Measurements from ENCODE around the gene CTDNEP1.

- TF ChIP-seq CTCF (IDR thresholded peaks at IDR 0.05; ENCODE audit: borderline replicate concordance, extremely low read depth, low read length, poor library complexity, severe bottlenecking) (no peak), EZH2 (IDR thresholded peaks at IDR 0.05; ENCODE audit: borderline replicate concordance, low read depth, low read length, severe bottlenecking) (no peak)
These were observed 15.2 kb upstream of the CTDNEP1 start for GRCh38 chr17:7266784-7267183.

Measured in DND-41 (cell line).